Renal cortex interstitium (tissue), 11 donors: ENCODE results near the gene NOX4. TPM values are rescaled to one million over a fixed set of nuclear protein-coding genes. Genes with fewer than 3 reads are reported as not detected.
"Not testable (repeated sequence)": the region's sequence is repeated elsewhere in the genome, so short reads cannot be mapped to it uniquely, and the experiment has no call there.

Experiments
- DNase-seq, 11 donors: peaks; one replicate each; pipeline ENCODE4 v3.0.0-alpha.2; 2013; ENCODE audit warnings: low read depth in 9 of 11, low spot score in 4 of 11; ENCODE audit errors: extremely low read depth in 1 of 11
- polyA plus RNA-seq, 3 donors: library from polyadenylated mRNA; unstranded; fragments of 120-200 nt; gene quantifications; one replicate each; pipeline ENCODE4 v1.2.1, GENCODE V29; 2013; ENCODE audit not compliant: insufficient read length in 3 of 3

NOX4 gene
- polyA plus RNA-seq, 3 donors: 39.9 to 54.0 (median 53.8) TPM

DNA sequence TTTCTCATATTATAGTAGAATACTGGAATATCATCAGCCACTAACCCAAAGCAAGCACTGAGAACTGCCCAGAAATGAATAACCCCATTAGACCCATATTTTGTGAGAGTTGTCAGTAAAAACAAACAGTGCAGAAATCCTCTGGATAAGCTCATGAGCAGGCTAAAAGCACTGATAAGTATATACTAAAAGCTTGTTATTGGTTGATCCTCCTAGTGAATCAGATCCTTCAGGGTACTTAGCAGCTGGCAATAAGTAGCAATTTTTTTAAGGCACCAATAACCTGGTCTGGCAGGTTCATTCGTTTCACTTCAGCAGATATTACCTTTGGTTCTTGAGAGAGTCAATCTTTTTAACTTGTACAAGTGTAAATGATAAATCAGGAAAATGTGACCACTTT, 1.2 kb downstream of the NOX4 start:
- DNase-seq: no peak

DNA sequence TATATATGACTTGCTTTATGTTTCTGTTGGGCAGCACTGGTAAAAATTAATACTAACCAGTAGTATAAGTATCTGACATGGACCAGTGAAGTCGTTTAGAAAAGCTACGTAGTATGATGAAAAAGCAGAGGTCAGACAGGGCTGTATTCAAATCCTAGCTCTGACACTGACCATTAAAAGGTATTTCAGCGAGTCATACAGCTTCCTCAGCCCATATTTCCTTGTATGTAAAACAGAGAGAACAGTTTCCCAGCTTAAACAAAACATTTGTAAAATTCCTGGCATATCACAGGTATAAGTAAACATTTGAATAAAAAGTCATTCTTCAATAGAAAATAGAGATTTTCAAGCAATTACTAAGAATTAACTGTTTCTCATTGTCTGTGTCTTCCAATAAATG, 4.2 kb downstream of the NOX4 start:
- DNase-seq: no peak

DNA sequence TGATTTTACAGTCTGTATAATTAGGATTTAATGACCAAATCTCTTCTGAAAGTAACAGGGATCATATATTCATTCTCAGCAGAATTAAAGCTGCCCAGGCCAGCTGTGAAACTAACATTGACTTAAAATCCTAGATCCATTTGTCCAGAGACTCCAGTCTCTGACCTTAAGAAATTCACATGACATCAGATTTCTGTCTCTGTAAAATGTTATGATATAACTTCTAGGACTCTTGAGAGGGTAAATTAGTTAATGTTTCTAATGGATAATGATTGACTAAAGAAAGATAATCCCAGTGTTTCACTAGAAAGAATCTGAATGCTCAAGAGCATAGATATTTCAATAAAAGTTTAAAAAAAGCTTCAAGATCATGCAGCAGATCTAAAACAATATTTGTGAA, 6.3 kb downstream of the NOX4 start:
- DNase-seq: no peak

DNA sequence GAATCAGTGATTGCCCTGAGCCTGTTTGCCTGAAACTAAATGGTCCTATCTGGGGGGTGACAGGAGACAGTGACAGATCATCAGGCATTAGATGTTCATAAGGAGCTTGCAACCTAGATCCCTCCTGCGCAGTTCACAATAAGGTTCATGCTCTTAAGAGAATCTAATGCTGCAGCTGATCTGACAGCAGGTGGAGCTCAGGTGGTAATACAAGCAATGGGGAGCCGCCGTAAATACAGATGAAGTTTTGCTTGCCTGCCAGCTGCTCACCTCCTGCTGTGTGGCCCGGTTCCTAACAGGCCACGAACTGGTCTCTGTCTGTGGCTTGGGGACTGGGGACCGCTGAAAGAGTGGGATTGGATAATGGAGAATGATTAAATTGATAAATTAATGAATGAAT, 14.0 kb downstream of the NOX4 start:
- no peak for DNase-seq

DNA sequence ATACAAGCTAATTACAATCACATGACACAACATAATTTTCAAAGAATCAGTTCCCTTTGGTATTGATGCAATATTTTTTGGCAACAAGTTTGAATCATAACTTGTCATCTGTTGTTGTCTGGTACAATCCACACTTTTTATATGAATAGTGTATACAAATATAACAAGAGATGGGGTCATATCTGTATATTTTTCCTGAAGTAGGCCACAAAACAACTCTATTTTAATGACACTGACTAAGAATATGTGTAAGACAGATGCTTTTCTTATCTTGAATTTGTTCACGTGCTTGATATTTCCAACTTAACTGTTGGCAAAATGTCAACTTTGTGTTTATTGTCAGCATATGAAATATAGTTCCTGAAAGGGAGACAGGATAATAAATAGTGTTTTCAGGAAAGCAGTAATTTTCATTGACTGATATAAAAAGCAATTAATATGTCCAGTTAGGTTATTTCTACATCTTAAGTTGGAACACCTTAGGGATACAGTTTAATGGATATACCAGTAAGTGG, 27.9 kb downstream of the NOX4 start:
- peak in 1 of 11 donors; percentile 22 for DNase-seq

DNA sequence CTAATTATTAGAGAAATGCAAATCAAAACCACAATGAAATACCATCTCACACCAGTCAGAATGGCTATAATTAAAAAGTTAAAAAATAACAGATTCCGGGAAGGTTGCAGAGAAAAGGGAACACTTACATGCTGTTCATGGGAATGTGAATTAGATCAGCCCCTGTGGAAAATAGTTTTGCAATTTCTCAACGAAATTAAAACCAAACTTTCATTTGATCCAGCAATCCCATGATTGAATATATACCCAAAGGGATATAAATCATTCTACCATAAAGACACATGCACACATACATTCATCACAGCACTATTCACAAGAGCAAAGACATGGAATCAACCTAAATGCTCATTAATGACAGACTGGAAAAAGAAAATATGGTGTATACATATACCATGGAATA, 32.5 kb downstream of the NOX4 start:
- no peak for DNase-seq

DNA sequence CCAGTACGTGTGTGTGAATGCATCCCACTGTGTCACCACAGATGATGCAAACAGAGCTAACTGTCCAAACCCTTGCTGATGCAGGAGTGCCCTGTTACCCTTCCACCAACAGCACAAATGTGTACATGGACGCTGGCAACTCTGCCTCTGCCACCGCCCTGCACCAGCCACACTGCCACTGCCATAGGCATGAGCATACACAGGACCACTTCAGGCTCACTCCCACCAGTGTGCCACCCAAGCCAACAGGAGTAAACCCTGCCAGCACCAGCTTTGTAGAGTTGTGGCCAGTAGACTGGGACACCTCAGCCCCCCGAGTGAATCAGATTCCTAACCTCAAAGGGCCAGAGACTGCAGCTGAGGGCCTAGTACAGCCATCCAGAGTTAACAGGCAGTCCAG, 34.0 kb downstream of the NOX4 start:
- DNase-seq: no peak

DNA sequence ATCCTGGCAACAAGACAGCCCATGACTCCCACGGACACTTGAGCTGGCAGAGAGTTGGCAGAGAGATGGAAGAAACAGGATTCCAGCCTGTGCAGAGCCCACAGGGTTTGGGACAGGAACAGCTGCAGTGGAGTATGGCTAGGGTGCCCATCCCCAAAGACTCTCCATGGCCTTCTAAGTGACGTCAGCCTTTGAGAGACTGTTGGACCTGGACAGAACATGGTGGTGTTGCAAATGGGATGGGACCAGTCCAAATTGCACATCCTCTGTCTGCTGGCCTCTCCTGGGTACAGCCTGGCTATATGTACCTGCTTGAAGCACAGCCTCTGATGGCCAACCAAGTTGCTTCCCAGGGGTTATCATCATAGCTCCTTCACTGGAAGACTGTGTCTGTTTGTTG, 34.5 kb downstream of the NOX4 start:
- no peak for DNase-seq

DNA sequence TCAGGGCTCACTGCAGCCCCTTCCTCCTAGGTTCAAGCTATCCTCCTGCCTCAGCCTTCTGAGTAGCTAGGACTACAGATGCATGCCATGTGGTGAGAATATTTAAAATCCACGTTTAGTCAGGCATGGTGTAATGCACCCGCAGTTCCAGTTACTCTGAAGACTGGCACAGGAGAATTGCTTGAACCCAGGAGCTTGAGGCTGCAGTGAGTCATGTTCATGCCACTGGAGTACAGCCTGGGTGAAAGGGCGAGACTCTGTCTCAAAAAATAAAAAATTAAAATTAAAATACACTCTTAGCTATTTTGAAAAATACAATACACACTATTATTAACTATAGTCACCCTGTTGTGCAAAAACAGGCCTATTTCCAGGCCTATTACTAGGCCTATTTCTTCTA, 38.4 kb downstream of the NOX4 start:
- no peak for DNase-seq

DNA sequence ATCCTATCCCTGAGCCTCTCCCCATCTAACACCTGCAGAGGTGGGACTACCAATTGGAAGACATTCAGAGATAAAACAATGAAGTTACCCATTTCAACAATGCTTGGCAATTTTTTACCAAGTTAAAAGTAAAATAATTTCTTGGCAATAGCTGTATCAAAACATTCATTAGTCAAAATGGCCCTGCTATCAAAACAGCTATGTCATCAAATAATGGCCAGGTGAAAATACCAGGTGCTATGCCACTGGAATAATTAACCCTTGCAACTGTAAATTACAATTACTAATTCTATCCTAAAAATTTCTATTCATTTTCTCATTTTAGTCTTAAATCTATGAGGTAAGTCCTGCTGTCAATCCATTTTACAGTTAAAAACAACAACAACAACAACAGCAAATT, 43.3 kb downstream of the NOX4 start:
- no peak for DNase-seq

DNA sequence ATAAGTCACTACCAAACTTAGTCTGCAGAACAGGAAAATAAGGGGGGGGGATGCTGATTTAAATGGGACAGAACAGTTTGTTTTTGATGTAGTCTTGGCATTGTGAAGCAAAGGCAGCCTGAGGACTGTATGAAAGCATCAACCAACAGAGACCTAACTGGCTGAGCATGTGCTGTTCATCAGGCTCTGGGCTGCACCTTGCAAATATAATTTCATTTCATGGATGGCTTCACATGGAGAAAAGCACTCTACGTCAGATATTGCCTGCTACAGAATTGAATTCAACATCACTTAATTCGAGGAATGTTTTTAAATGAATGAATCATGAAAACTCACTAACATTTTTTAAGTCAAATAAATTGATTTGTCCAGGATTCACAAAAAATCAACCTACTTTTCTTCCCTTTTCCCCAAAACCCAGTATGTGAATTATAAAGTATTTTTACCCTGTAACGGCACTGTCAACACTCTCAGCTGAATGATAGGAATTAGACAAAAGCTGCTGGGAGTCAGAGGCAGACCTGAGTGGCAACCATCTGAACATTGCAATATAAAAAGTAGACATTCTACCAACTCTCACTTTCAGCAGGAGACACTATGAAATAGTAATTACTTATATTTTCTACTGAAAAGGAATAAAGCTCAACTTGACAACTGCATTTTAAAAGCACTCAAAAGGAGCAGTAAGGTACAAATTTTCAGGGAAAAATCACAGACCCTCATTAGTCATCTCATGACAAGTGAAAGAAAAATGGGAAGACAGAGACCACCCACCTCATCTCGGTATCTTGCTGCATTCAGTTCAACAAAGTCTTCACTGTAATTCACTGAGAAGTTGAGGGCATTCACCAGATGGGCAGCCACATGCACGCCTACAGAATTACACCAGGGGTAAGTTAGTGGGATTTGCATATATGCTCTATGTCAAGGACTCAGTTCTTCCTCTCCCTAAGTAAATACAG, 47.5 kb downstream of the NOX4 start:
- DNase-seq: no peak

DNA sequence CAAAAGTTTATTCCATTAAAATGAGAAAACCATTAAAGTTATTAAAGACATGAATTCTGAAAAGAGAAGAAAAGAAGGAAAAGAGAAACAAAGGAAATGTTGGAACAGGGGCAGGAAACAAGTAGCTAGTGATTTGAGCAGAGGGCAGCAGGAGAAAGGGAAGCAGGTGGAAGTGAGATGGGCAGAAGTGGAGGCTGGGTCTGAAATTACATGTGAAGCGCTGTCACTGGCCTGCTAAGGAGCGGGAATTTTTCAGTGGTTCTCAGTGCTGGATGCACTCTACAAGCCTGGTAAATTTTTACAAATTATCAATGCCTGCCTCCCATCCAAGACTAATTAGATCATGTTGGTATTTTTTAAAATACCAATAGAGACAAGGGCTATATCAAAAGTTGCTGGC, 48.4 kb downstream of the NOX4 start:
- no peak for DNase-seq

DNA sequence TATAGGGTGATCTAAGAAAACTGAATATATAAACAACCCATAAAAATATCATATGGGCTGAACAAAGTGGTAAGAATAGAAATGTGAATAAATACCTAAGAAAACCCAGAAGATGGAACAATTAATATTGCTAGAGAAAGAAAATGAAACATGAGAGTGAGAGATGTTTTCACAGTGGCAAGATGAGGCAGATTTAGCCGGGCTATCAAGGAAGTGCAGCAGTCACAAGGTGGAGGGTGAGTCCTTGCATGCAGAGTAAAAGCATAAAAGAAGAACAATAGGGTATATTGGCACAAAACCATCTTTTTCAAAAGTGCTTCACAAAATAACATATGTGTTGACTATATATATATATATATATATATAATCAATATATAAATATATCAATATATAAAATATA, 49.6 kb downstream of the NOX4 start:
- DNase-seq: no peak

DNA sequence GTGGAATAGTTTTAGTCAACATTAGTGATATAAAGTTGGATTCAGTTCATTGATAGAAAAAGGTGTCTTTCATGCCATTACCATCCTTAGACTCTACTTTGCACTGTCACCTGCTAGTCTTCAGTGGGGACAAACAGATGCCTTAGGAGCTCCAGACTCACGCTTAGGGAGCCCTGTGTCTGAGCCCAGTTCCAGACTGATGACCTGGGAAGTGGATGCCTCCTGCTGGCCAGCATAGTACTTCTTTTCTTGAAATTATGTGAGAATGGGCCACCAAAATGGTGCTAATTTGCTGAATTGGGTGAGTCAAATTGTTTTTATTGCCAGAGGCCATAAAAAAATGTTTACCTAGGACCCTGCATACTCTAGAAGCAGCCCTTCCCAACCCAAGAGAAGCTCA, 53.9 kb downstream of the NOX4 start:
- no peak for DNase-seq

DNA sequence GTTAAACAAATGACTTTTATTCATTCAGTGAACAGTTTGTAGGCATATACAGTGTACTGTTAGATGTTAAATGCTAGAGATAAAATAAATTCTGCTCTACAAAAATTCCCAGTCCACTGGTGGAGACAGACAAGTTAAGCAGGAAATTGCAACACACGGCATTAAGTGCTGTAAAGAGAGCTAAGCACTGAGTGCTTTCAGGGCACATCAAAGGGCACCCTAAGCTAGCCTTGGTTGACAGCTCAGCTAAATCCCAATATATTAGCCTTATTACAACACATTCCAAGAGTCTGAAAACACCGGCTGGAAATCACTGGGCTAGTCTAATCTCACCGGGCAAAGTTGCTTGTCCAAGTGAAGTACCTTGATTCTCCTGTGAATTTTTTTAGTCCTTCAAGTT, 55.1 kb downstream of the NOX4 start:
- peak in 6 of 11 donors; percentile 4 to 28 (median 12) for DNase-seq

DNA sequence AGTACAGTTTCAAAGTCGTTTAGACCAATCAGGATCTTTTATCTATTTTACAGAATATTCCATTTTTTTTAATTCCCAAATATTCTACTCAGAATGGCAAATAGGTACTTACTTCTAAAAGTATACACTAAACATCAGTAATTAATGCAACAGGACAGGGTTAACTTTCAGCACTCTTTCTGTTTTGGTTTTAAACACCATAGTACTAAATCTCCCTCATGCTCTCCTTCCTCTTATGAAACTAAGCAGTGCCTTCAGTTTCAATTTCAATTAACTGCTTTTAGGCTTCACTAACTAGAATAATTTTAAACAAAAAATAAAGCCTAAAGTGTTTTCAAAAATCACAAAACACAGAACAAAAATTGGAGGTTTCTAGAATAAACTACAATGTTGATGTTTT, 57.9 kb downstream of the NOX4 start:
- no peak for DNase-seq

DNA sequence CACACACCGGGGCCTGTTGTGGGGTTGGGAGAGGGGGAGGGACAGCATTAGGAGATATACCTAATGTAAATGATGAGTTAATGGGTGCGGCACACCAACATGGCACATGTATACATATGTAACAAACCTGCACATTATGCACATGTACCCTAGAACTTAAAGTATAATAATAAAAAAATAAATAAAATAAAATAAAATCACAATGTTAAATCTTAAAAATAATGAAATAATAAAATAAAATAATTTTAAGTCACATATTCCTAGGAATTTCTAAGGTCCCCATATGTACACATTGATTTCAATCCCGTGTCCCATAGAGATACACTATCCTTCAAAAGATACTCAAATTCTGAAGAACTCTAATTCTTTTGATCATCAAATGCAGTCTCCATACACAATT, 59.0 kb downstream of the NOX4 start:
- not testable (repeated sequence) for DNase-seq

DNA sequence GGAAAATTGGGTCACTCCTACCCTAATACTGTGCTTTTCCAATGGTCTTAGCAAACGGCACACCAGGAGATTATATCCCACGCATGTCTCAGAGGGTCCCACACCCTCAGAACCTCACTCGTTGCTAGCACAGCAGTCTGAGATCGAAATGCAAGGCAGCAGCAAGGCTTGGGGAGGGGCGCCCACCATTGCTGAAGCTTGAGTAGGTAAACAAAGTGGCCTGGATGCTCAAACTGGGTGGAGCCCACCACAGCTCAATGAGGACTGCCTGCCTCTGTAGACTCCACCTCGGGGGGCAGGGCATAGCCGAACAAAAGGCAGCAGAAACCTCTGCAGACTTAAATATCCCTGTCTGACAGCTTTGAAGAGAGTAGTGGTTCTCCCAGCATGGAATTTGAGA, 64.7 kb downstream of the NOX4 start:
- not testable (repeated sequence) for DNase-seq

DNA sequence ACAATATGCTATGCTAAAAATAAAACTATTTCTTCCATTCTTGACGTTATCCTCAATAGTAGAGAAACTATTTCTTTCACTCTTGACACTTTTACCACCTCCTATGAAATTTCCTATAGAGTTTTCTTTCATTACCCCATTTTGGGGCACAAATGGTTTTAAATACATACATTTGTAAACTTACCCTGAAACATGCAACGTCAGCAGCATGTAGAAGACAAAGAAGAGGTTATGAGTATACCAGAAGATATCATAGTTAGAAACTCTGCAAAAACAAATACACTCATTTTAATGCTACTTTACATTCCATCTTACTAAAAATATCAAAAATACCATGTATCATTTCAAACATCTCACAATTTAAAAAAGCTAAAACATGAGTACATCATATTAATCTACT, 69.5 kb downstream of the NOX4 start:
- DNase-seq: no peak

DNA sequence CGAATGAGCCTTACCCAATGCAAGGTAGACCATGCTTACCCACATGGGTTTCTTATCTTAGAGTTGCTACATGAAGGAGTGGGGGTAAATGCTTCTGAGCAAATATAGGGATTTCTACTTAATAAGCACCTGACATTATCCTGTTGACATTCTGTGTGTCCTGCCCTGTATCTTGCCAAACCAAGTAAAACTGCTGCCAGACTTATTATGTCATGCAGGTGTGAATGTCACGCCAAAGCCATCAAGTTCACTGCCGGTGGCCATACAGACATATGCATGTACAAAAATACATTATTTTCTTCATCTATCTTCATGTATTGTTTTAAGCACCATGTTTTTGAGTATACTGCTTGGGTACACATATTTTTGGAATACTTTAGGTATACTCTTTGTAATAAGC, 70.2 kb downstream of the NOX4 start:
- DNase-seq: no peak

DNA sequence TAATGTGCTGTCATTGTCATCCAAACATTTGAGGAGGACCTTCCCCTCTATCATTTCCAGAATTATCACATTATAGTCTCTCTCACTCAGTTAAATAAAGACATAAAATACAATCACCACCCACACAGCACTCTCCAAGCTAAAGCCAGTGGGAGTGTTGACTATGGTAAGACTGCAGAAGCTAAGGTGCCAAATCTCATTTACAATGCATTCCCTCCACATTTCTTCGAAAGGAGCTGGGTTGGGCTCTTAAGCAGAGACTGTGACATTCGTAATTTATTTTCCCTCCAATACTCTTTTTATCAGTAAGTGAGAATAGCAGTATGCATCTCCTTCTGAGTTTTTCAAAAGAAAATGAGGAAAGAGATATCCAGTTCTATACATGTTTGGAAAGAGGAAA, 74.2 kb downstream of the NOX4 start:
- no peak for DNase-seq
